ENCODE data around the gene SNRNP35. TPM values are rescaled to one million over a fixed set of nuclear protein-coding genes. Genes with fewer than 3 reads are reported as not detected.
"Not testable (repeated sequence)": the region's sequence is repeated elsewhere in the genome, so short reads cannot be mapped to it uniquely, and the experiment has no call there.

Gene SNRNP35
- total RNA-seq, result 10 to 100 TPM; 19.2 to 26.6 (median 26.1) TPM
- 48.1 TPM for polyA plus RNA-seq
- long read RNA-seq, donor 1, transcript SNRNP35-203 (2 exons, 1,975 nt), result major isoform, 34 of 50 reads
- long read RNA-seq, donor 1, partial matches to known transcripts, result 0 of 50 reads
- long read RNA-seq, donor 1, other reads (novel, unspliced or antisense), result 15 of 50 reads
- long read RNA-seq, donor 2, transcript SNRNP35-203 (2 exons, 1,975 nt), result major isoform, 11 of 16 reads
- long read RNA-seq, donor 2, partial matches to known transcripts, result 0 of 16 reads
- long read RNA-seq, donor 2, other reads (novel, unspliced or antisense), result 2 of 16 reads
- long read RNA-seq, donor 3, transcript SNRNP35-203 (2 exons, 1,975 nt), result major isoform, 28 of 36 reads
- long read RNA-seq, donor 3, partial matches to known transcripts, result 2 of 36 reads
- long read RNA-seq, donor 3, other reads (novel, unspliced or antisense), result 3 of 36 reads
- long read RNA-seq, donor 4, transcript SNRNP35-203 (2 exons, 1,975 nt), result major isoform, 11 of 18 reads
- long read RNA-seq, donor 4, partial matches to known transcripts, result 0 of 18 reads
- long read RNA-seq, donor 4, other reads (novel, unspliced or antisense), result 5 of 18 reads

DNA sequence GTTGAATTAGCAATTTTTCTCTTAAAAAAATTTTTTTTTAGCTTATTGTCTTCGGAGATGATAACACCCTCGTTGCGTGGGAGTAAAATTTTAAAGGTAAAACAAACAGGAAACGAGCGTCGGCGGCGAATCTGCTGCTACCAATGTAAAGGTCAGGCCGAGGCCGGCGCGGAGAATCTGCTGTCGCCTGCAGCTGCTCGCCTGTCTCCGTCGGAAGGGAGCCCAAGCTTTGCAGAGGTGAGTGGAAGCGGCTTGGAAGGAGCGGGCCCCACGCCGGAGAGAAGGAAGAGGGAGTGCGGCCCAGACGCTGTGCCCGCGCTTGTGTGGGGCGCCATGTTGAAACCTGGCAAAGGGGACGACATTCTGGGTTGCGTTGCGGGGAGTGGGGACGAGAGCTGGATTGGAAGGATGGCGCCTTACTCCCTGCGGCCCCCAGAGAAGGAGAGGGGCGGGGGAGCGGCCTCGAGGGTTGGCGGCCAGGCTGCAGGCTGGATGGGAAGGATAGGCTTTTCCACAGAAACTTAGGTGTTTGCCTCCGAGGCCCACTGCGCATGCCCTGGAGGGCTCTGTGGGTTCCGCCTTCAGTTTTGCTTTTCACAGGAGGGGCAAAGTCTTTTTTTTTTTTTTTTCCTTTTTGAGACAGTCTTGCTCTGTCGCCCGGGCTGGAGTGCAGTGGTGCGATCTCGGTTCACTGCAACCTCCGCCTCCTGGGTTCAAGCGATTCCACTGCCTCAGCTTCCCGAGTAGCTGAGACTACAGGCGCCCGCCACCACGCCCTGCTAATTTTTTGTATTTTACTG, at the start of gene SNRNP35:
TSS of gene SNRNP35 (plus strand) at position 160 of the 800 bp plus-strand sequence. CDS start 7,402 bp downstream, outside the sequence.
- intact Hi-C loops (cut with DNase I), result no loop called here
- peak within 1 kb of the TSS; percentile 74 for H3K4me3 ChIP-seq (ENCODE audit: low read length)
- ATAC-seq (peak; percentile 87 to 89), DNase-seq (peak; percentile 87 to 95 (median 94))
- no peaks in the 10 kb centered on the region for H3K27me3 ChIP-seq (ENCODE audit: control insufficient read depth, insufficient read depth)
- under 1% methylated on average over 48 of the region's 48 CpGs for WGBS
- H3K4me1 ChIP-seq (ENCODE audit: control insufficient read depth, insufficient read depth, low read length), result peaks cover 2% of the 10 kb centered on the region
- peak within 1 kb of the TSS; percentile 92 for H3K27ac ChIP-seq (ENCODE audit: low read length)
- no peaks in the 10 kb centered on the region for H3K9me3 ChIP-seq (ENCODE audit: control insufficient read depth, low read length)

DNA sequence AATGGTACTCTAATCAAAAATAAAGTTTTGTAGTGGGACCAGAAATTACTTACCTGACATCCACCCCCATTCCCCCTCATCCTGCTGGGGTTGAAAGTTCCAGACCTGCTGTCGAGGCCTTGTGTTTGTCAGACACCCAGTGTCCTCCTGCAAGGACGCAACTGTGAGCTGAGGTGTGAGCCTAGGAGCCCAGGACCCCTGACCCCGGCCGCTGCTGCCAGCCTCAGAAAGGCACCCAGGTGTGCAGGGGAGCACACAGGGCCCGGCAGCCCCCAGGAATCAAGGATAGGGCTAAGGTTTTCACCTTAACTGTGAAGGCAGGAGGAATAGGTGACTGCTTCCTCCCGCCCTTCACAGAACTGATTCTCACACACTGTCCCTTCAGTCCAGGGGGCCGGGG, 49.3 kb upstream of the SNRNP35 start:
- WGBS, result 92% methylated on average over 7 of the region's 7 CpGs
- peak in 1 of 2 donors; percentile 6 for ATAC-seq
- DNase-seq; H3K27ac ChIP-seq (ENCODE audit: low read length); H3K27me3 ChIP-seq (ENCODE audit: control insufficient read depth, insufficient read depth); H3K9me3 ChIP-seq (ENCODE audit: control insufficient read depth, low read length); H3K4me3 ChIP-seq (ENCODE audit: low read length); intact Hi-C loops (cut with DNase I); H3K4me1 ChIP-seq (ENCODE audit: control insufficient read depth, insufficient read depth, low read length): not testable (repeated sequence)

GRCh38 chr12:123409284-123410040, 48.5 kb upstream of the SNRNP35 start:
- H3K4me3 ChIP-seq (ENCODE audit: low read length); H3K27me3 ChIP-seq (ENCODE audit: control insufficient read depth, insufficient read depth); intact Hi-C loops (cut with DNase I); H3K27ac ChIP-seq (ENCODE audit: low read length); ATAC-seq; DNase-seq; H3K9me3 ChIP-seq (ENCODE audit: control insufficient read depth, low read length); H3K4me1 ChIP-seq (ENCODE audit: control insufficient read depth, insufficient read depth, low read length): not testable (repeated sequence)
- 88% methylated on average over 11 of the region's 11 CpGs for WGBS

- Histone ChIP-seq H3K27me3 (ENCODE audit: control insufficient read depth, insufficient read depth) (no peaks in the 10 kb centered on the region), H3K4me3 (ENCODE audit: low read length) (no peak overlapping the region), H3K9me3 (ENCODE audit: control insufficient read depth, low read length) (no peaks in the 10 kb centered on the region), H3K4me1 (ENCODE audit: control insufficient read depth, insufficient read depth, low read length) (no peaks in the 10 kb centered on the region), H3K27ac (ENCODE audit: low read length) (no peak overlapping the region)
- DNase-seq (no peak), ATAC-seq (no peak)
- intact Hi-C loops (cut with DNase I), result no loop called here
- 92% methylated on average over 5 of the region's 5 CpGs for WGBS
Measured at GRCh38 chr12:123410041-123410412, 47.9 kb upstream of the SNRNP35 start.

DNA sequence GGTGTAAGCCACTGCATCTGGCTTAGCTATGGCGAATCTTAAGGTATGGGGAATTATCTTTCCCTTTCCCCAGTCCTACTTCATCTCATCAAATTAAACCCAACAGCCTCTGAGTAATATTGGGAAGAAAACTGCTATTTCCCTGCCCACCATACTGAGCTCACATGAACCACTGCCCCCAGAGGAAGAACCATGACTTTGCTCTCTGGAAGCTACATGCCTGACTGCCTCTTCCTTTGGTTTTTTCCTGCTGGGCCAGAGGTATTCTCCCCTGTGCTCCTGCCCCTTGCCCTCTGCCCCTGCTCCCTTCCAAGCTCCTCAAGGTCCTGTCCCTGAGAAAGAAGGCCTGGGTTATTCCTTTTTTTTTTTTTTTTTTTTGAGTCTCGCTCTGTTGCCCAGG, 36.6 kb upstream of the SNRNP35 start:
- H3K4me1 ChIP-seq (ENCODE audit: control insufficient read depth, insufficient read depth, low read length), result no peaks in the 10 kb centered on the region

GRCh38 chr12:123427036-123427769, 30.7 kb upstream of the SNRNP35 start:
- no peak for ATAC-seq
- no peaks in the 10 kb centered on the region for H3K4me1 ChIP-seq (ENCODE audit: control insufficient read depth, insufficient read depth, low read length)
- no peak overlapping the region for H3K27ac ChIP-seq (ENCODE audit: low read length)
- intact Hi-C loops (cut with DNase I), result no loop called here
- DNase-seq, result no peak
- H3K4me3 ChIP-seq (ENCODE audit: low read length), result no peak overlapping the region
- WGBS, result 96% methylated on average over 8 of the region's 8 CpGs
- H3K9me3 ChIP-seq (ENCODE audit: control insufficient read depth, low read length), result no peaks in the 10 kb centered on the region
- H3K27me3 ChIP-seq (ENCODE audit: control insufficient read depth, insufficient read depth), result no peaks in the 10 kb centered on the region

More for the DNA sequence above, 36.6 kb upstream of the SNRNP35 start:
- H3K27me3 ChIP-seq (ENCODE audit: control insufficient read depth, insufficient read depth), result no peaks in the 10 kb centered on the region
- no peak for ATAC-seq
- H3K9me3 ChIP-seq (ENCODE audit: control insufficient read depth, low read length), result no peaks in the 10 kb centered on the region
- intact Hi-C loops (cut with DNase I), result no loop called here
- H3K4me3 ChIP-seq (ENCODE audit: low read length), result no peak overlapping the region
- WGBS, result 95% methylated on average over 2 of the region's 2 CpGs
- H3K27ac ChIP-seq (ENCODE audit: low read length), result no peak overlapping the region
- no peak for DNase-seq

- no peak for DNase-seq
- intact Hi-C loops (cut with DNase I), result no loop called here
- Histone ChIP-seq H3K27ac (ENCODE audit: low read length) (no peak overlapping the region), H3K9me3 (ENCODE audit: control insufficient read depth, low read length) (no peaks in the 10 kb centered on the region), H3K27me3 (ENCODE audit: control insufficient read depth, insufficient read depth) (no peaks in the 10 kb centered on the region), H3K4me1 (ENCODE audit: control insufficient read depth, insufficient read depth, low read length) (peaks cover 2% of the 10 kb centered on the region), H3K4me3 (ENCODE audit: low read length) (no peak overlapping the region)
- ATAC-seq, result no peak
- 91% methylated on average over 6 of the region's 6 CpGs for WGBS
Measured at GRCh38 chr12:123428591-123428990, 29.3 kb upstream of the SNRNP35 start.

- H3K4me3 ChIP-seq (ENCODE audit: low read length); DNase-seq; H3K9me3 ChIP-seq (ENCODE audit: control insufficient read depth, low read length); H3K4me1 ChIP-seq (ENCODE audit: control insufficient read depth, insufficient read depth, low read length); ATAC-seq; intact Hi-C loops (cut with DNase I); H3K27me3 ChIP-seq (ENCODE audit: control insufficient read depth, insufficient read depth); H3K27ac ChIP-seq (ENCODE audit: low read length): not testable (repeated sequence)
- WGBS, result 98% methylated on average over 8 of the region's 8 CpGs
Measured at GRCh38 chr12:123429101-123429500, 28.8 kb upstream of the SNRNP35 start.

GRCh38 chr12:123431951-123432817, 25.8 kb upstream of the SNRNP35 start:
- H3K27me3 ChIP-seq (ENCODE audit: control insufficient read depth, insufficient read depth); H3K9me3 ChIP-seq (ENCODE audit: control insufficient read depth, low read length); DNase-seq; ATAC-seq; H3K4me1 ChIP-seq (ENCODE audit: control insufficient read depth, insufficient read depth, low read length); H3K27ac ChIP-seq (ENCODE audit: low read length); intact Hi-C loops (cut with DNase I): not testable (repeated sequence)
- H3K4me3 ChIP-seq (ENCODE audit: low read length), result peak overlapping the region; percentile 14
- 66% methylated on average over 15 of the region's 15 CpGs for WGBS

All from right cardiac atrium (tissue), 5 donors.